ENCODE measurements around the gene DNAJC7.
A peak's percentile ranks its signal among the peaks of the same experiment; 100 is the strongest.

DNAJC7 gene, protein sequence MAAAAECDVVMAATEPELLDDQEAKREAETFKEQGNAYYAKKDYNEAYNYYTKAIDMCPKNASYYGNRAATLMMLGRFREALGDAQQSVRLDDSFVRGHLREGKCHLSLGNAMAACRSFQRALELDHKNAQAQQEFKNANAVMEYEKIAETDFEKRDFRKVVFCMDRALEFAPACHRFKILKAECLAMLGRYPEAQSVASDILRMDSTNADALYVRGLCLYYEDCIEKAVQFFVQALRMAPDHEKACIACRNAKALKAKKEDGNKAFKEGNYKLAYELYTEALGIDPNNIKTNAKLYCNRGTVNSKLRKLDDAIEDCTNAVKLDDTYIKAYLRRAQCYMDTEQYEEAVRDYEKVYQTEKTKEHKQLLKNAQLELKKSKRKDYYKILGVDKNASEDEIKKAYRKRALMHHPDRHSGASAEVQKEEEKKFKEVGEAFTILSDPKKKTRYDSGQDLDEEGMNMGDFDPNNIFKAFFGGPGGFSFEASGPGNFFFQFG

GRCh38 chr17:42016941-42017865 lies at the start of gene DNAJC7:
DNAJC7 (minus strand) TSS chr17:42017439; CDS start chr17:42017416, 23 bp downstream.
- peak; percentile 93 for DNase-seq

DNA sequence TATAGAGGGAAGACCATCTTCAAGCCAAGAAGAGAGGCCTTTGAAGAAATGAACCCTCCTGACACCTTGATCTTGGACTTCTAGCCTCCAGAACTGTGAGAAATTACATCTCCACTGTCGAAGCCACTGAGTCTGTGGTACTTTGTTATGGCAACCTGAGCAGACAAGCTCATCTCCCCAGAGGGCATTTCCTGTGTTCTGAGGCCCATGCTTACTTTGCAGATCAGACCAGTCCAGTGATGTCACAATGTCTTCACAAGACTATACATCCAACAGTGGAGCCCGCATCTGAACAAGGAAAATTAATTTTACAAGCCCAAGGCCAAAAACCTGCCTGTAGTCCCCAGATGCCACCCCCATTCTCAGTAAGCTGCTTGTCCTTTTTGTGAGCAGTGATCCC lies 48.0 kb upstream of the DNAJC7 start:
- no peak for DNase-seq

DNA sequence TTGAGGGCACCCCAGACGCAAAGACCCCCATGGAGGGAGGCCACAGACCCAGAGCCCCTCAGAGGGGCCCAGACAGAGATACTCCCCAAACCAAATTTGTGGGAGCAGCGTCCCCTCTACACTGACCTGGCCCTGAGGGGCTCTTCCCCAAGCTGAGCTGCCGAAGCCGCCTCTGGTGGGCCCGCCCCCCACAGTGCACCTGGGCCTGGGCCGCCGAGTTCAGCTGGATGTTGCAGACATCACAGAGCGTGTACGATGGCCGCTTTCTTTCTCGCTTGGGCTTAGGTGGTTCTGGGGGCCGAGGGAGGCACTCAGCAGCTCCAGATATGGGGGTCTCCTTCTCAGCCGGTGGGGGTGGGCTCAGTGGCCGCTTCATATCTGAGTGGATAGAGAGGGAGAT lies 45.4 kb upstream of the DNAJC7 start:
- no peak for DNase-seq

- no peak for DNase-seq
Measured at GRCh38 chr17:42061646-42062487, 44.6 kb upstream of the DNAJC7 start.

DNA sequence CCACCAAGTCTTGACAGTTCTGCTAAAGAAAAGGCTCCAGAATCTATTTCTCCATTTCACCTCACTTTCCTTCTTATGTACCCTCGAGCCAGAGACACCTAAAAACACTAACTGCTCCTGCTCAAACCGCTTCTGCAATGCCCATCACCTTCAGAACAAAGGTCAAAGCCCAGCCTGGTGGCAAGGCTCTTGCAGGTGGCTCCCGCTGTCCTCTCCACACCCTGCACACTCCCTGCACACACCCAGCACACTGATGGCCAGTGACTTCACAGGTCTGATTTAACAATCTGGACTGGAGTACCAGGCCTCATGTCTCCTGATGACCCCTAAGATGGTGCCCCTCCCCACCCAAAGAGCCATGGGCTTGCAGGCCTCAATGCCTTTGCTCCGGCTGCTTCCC lies 43.0 kb upstream of the DNAJC7 start:
- DNase-seq = no peak

DNA sequence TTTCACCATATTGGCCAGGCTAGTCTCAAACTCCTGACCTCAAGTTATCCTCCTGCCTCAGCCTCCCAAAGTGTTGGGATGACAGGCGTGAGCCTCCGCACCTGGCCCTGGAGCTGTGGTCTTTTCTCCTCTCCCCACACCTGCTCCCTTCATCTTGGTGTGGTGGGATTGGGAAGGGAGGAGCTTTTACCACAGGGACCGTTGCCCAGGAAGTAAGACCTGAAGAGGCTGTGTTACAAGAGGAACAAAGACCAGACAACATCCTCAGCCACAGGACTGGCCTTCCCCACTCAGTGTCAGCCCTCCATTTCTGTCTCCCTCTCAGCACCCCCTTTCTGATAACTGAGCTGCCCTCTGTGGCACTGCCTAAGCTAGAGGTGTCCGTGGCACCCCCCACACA lies 42.6 kb upstream of the DNAJC7 start:
- no peak for DNase-seq

DNA sequence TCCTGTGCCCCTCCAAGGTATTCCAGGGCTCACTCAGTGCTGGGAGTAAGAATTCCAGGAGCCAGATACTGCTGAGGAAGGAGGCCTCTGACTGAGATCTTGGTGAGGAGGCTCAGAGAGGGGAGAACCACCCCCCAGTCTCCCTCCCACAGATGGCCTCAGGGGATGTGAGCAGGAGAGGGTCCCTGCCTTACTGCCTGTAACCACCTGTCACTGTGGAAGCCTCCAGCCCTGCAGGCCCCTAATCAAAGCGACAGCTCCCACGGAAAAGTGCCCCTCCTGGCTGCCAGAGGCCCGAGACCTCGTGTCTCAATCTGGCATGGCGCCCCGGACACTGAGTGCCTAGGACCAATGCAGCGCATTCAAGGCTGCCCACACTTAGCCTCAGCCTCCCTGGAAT lies 40.8 kb upstream of the DNAJC7 start:
- DNase-seq = no peak

- no peak for DNase-seq
Measured at GRCh38 chr17:42056635-42057034, 39.4 kb upstream of the DNAJC7 start.

DNA sequence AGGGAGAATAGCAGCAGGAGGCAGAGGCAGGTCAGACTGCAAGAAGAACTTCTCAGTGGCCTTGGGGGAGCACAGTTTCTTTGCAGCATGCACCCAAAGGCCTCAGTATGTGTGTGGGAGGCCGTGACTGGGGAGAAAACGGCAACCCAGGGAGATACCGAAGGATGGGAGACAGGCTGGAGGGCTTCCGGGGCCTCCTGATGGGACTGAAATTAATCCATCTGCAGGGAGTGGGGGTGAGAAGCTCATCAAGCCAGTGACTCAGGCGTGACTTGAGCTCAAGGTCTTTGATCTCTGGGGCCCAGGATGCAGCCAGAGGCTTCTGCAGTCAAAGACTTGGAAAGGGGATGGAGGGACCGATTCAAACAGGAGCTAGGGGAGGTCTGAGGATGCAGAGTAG lies 38.3 kb upstream of the DNAJC7 start:
- DNase-seq = no peak

DNA sequence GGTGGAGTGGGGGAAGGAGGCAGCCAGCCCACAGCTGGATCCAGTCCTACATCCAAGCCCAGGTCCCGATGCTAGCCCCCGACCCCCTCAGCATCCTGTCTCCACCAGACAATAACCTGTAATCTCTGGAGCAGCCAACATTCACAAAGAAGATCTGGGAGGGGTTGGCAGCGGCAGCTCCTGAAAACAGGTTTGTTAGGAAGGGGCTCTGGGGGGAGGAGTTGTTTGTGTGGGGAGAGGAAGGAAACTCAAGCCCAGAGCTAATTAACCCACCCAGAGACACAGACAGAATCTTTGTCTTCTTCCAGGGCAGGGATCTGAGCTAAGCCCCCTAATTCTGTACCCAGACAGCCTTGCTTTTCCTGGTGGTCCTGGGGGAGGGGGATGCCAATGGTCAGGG lies 37.8 kb upstream of the DNAJC7 start:
- DNase-seq = no peak

DNA sequence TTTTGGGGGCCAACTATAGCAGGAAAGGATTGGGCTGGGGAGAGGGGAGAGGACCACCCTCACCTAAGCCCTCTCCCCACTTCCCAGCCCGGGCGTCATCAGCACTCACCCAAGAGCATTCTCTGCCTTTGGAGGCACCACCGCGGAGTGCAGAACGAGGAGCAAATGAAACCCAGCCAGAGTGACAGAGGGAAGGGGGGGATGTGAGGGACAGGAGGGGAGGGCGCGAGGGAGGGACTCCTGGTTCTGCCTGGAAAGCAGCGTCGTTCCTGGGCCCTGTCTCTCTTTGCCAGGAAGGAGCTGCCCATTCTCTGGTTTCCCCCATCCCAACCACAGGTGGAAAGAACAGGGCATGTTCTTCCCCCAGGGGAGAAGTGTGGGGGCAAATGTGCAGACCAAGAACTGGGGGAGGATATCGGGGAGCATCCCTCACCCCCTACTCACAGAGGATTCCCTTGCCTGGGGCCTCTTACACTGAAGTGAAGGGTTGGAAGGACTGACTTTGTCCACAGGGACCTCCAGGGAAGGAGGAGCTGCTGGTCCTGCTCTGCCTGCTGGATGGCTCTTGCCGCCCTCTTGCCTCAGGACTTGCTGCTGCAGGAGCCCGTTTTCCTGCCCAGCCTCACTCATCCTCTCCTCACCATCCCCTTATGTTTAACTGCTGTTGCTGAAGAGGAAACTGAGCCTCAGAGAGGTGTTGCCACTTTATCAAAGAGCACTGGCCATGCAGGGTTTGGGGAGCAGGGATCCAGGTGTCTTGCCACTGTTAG lies 36.7 kb upstream of the DNAJC7 start:
- DNase-seq = no peak

- DNase-seq = no peak
Measured at GRCh38 chr17:42052346-42052877, 35.2 kb upstream of the DNAJC7 start.

DNA sequence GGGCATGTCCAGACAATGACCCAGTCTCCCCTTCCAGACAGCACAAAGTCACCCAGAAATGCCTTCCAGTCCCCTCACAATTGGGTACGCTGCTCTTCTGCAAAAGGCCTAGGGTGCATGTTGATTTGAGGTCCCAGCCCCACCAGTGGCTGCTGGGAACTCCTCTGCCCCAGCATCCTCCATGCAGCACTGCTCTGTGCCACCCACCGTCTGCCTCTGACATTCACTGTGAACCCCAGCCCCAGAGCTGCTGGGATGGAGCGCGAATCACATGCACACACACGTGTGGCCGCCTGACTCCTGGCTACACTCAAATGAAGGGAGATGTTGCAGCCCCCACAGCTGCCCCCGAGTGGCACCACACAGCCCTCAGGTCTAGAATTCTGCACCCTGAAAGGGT lies 34.4 kb upstream of the DNAJC7 start:
- DNase-seq = no peak

- no peak for DNase-seq
Measured at GRCh38 chr17:42051013-42051400, 33.8 kb upstream of the DNAJC7 start.

GRCh38 chr17:42050393-42051012 lies 33.3 kb upstream of the DNAJC7 start, which contains the start of gene C17orf113:
C17orf113 (minus strand) TSS chr17:42050601; CDS start chr17:42043376, 7,225 bp downstream.
- peak; percentile 51 for DNase-seq

DNA sequence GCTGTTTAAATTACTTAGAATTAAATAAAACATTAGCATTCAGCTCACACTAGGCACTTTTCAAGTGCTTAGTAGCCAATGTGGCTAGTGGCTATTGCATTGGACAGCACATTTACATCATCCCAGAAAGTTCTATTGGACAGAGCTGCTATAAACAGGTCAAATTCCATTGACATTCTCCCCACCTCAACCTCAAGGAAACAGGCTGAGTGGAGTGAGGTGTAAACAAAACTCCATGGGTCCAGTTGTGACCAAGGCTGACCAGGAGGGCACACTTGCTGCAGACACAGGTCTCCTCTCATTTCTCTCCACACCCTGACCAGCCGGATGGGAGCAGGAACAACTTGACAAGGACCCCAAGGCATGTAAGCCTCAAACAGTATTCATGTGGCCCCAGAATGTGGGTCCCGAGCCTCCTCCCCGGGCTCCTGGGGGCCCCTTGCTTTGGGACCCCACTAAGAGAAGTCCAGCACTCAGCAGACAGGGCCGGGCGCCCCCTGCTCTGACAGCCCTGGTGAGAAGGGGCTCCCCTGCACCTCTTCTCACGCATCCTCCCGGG lies 32.7 kb upstream of the DNAJC7 start:
- DNase-seq = no peak

DNA sequence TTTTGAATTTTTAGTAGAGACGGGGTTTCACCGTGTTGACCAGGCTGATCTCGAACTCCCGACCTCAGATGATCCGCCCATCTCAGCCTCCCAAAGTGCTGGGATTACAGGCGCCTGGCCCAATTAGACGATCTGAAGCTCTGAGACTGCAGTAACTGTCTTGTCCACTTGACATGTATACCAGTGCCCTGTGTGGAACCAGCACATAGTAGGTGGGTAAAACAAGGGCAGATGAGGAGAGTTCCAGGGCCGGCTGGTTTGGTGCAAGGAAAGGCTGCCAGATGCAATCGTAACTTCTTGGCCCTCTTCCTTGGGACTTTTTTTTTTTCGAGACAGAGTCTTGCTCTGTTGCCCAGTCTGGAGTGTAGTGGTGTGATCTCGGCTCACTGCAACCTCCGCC lies 30.1 kb upstream of the DNAJC7 start:
- DNase-seq = no peak

DNA sequence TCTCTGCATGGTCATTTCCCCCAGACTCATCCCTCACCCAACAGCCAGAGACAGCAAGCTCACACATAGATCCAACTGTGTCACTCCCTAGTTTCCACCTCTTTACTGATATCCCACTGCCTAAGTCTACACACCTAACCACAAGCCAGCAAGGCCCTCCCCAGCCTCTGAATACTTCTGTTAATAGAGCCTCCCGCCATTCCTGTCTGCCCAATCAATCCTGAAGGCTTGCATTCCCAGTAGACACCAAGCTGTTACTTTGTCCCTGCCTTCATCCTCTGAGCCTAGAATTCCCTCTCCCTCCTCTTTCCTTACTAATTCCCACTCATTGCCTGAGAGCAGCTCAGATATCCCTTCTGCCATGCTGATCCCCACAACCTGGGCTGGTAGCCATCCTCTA lies 28.5 kb upstream of the DNAJC7 start:
- DNase-seq = no peak

- DNase-seq = no peak
Measured at GRCh38 chr17:42042598-42043319, 25.5 kb upstream of the DNAJC7 start.

DNA sequence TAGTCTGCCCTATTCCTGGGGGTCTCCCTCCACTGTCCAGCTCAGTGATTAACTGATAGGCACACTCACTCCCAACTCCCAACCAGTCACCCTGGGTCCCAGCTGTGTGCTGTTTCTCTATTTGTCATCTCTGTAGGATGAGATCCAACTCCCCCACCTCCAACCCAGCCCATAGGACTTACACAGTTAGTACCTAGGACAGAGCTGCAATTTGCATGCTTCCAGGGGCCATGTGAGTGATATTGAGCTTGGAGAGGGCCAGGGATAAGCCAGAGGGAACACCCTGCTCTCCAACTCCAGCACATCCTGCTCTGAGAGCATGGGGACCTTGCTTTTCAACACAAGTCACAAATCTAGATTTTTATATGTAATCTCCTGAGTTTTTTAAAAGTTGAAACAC lies 24.4 kb upstream of the DNAJC7 start:
- no peak for DNase-seq

All from NCI-H2171 (cell line).